HL-60/S4 treated with retinoic acid at 250 ng/mL for 4 days and 3 days (cell line): ENCODE data around the gene CASP6.

ENCODE experiments used
- in situ Hi-C: fragments of 300-500 bp; cut with MboI; formaldehyde crosslinking; loops from 2 replicates; pipeline ENCODE4 v1.7.0; 2022; ENCODE audit warnings: low sequenced_read_pairs

Gene CASP6

GRCh38 chr4:109702950-109703663, at the start of gene CASP6:
Gene CASP6, minus strand, starts transcription at chr4:109703445. Its CDS starts 50 bp downstream, at chr4:109703395.
- in situ Hi-C loops = no loop called here

GRCh38 chr4:109752525-109752924, 49.3 kb upstream of the CASP6 start:
- in situ Hi-C loops = no loop called here

- in situ Hi-C loops = no loop called here
Observed at GRCh38 chr4:109751852-109752251, 48.6 kb upstream of the CASP6 start.

- in situ Hi-C loops = no loop called here
Observed at GRCh38 chr4:109750652-109751244, 47.5 kb upstream of the CASP6 start.

GRCh38 chr4:109749388-109750082, 46.3 kb upstream of the CASP6 start:
- in situ Hi-C loops = no loop called here

- in situ Hi-C loops = no loop called here
Observed at GRCh38 chr4:109748114-109748513, 44.9 kb upstream of the CASP6 start.

GRCh38 chr4:109746728-109747127, 43.5 kb upstream of the CASP6 start:
- in situ Hi-C loops = no loop called here

- in situ Hi-C loops = no loop called here
Observed at GRCh38 chr4:109745830-109746229, 42.6 kb upstream of the CASP6 start.

- in situ Hi-C loops = no loop called here
Observed at GRCh38 chr4:109739547-109739946, 36.3 kb upstream of the CASP6 start.

- in situ Hi-C loops = no loop called here
Observed at GRCh38 chr4:109738104-109738872, 35.0 kb upstream of the CASP6 start.

GRCh38 chr4:109735566-109736365, 32.5 kb upstream of the CASP6 start:
- in situ Hi-C loops = no loop called here

- in situ Hi-C loops = no loop called here
Observed at GRCh38 chr4:109733728-109734127, 30.5 kb upstream of the CASP6 start.

- in situ Hi-C loops = no loop called here
Observed at GRCh38 chr4:109730619-109731545, 27.6 kb upstream of the CASP6 start.

- in situ Hi-C loops = no loop called here
Observed at GRCh38 chr4:109729718-109730618, 26.7 kb upstream of the CASP6 start, which contains the start of gene PLA2G12A. Gene PLA2G12A, minus strand, starts transcription at chr4:109730070. Its CDS starts 261 bp downstream, at chr4:109729809.

GRCh38 chr4:109729117-109729717, 26.0 kb upstream of the CASP6 start:
- in situ Hi-C loops = no loop called here

GRCh38 chr4:109728385-109728784, 25.1 kb upstream of the CASP6 start:
- in situ Hi-C loops = no loop called here

GRCh38 chr4:109723110-109723509, 19.9 kb upstream of the CASP6 start:
- in situ Hi-C loops = no loop called here

- in situ Hi-C loops = no loop called here
Observed at GRCh38 chr4:109722357-109722756, 19.1 kb upstream of the CASP6 start.
